Medulla oblongata (tissue), 1 donor: Measurements from ENCODE around the gene ACY1.

ENCODE experiments used
- DNase-seq: peaks from one replicate; pipeline ENCODE4 v3.0.0-alpha.2; 2015; ENCODE audit errors: extremely low spot score

Gene ACY1

DNA sequence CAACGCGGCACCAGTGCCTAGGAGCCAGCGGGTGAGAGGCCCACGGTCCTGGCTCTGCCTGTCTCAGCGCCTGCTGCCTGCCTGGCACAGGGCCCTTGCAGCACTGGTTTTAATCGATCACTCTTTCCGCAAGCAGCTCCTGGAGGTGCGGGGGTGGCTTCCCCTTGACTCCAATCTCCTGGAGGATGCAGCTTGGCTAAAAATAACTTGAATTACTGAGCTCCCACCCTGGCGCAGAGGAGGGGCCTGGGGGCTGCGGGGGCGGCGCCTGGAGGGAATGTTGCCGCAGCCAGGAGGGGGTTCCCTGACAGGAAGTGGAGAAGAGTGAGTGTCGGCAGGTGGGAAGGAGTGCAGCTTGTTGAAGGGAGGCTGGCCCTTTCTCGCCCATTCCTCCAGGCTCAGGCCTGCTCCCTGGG is 22.2 kb downstream of the ACY1 start:
- DNase-seq: peak; percentile 41

DNA sequence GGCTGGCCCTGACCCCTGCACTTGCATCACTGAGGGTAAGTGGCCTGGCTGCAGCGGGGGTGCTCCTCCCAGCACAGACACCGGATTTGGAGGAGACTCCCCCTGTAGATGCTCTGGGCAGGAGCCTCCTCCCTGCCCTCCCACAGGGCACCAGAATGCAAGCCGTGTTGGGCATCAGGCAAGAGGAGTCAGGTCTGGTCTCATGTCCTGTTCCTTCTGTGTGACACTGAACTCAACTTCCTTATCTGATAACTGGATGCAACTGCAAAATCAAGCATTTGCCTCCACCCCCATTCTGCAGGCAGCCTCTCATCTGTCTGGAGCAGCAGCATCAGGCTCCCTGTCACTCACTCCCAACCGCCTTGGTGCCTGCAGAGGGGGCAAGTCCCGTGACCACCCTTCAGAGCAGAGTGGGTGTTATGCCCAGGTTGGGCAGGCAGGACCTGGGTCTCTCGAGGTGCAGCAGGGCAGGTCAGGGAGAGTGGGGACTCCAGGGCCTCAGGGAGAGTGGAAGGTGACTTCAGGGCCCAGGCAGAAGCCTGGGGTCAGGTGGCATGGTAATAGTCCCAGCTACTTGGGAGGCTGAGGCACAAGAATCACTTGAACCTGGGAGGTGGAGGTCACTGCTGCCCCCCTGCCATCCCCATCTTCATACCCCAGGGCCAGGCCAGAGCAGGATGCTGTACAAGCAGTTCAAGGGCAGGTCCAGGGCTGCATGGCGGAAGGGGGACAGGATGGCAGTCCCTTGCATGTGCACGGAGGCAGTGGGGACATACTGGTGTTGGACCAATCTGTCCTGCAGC is 22.9 kb downstream of the ACY1 start:
- no peak for DNase-seq

DNA sequence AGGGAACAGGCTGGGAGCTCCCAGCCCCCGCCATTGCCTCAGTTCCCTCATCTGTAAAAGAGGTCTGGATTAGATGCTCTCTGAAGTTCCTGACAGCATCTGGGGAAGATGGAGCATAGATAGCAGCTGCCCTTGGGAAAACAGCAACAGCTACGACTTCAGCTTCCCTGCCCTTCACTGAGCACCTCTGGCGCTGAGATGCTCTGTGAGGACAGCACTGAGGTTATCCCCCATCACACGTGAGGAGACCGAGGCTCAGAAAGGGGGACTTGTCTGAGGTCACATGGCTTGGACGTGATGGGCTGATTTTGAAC is 23.4 kb downstream of the ACY1 start:
- DNase-seq: no peak

GRCh38 chr3:52007291-52007690 is 24.0 kb downstream of the ACY1 start:
- no peak for DNase-seq

DNA sequence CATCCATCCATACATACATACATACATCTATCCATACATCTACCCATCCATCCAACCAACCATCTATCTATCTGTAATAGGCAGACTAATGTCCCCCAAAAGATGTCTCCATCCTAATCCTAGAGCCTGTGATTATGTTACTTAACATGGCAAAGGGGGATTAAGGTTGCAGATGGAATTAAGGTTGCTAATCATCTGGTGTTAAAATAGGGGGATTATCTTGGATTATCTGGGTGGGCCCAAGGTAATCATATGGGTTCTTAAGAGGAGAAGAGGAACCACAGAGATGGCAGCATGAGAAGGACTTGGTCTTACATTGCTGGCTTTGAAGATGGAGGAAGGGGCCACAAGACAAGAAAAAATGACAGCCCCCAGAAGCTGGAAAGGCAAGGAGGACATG is 27.1 kb downstream of the ACY1 start:
- no peak for DNase-seq

GRCh38 chr3:52012699-52013098 is 29.4 kb downstream of the ACY1 start:
- DNase-seq: no peak

DNA sequence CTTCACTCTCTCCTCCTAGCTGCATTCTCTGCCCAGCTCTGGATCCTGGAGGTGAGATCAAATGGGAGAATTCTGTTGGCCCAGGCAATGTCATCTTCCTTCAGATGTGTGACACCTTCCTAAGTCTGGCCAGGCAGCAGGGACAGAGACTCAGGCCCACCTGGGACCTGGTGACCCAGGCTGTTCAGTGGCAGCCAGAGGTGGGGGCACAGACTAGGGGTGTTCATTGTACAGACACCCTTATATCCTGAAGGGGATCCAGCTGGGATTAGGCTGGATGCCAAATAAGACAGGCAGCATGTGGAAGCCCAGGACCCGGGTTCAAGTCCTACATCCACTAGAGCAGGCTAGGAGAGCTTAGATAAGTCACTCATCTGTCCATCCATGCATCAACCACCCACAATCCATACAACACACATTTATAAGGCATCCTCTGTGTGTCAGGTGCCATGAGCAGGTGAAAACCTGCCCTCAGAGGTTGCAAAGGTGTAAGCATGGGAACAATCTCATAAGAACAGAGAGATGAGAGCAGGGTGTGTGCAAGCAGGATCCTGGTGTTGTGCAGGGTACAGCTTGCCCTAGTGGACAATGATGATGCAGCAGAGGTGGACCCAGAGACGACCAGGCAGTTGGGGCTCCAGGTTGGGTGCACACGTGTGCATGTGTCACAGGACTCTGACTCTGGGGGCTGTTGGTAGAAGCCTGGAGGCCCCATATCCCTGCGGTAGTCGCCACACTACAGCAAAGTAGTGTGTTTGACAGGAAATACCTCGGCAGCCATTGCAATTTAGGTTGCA is 30.7 kb downstream of the ACY1 start:
- no peak for DNase-seq

DNA sequence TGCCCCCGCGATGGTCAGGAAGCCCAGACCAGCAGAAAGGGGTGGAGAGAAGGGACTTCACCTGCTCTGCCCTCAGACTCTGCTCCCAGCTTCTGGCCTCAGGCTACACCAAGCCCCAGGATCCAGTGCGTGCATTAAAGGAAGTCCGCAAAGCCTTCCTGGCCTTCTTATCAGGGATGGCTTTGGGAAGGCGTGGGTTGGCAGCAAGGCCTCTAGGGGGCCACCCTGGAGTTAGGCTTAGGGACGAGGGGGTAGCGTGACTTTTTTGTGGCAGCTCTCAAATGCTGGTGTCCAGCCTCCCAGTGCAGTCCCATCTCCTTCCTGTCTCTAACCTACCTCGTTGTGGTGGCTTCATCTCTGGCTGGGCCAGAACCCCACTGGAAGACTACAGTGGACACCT is 31.3 kb downstream of the ACY1 start:
- DNase-seq: no peak

- DNase-seq: no peak
Measured at GRCh38 chr3:52015438-52016228, 32.3 kb downstream of the ACY1 start.

GRCh38 chr3:52017586-52017985 is 34.3 kb downstream of the ACY1 start:
- no peak for DNase-seq

GRCh38 chr3:52018319-52019000 is 35.1 kb downstream of the ACY1 start:
- no peak for DNase-seq

- no peak for DNase-seq
Measured at GRCh38 chr3:52019352-52020080, 36.2 kb downstream of the ACY1 start.

- DNase-seq: no peak
Measured at GRCh38 chr3:52020796-52021195, 37.5 kb downstream of the ACY1 start.

- DNase-seq: no peak
Measured at GRCh38 chr3:52021489-52022268, 38.3 kb downstream of the ACY1 start.

DNA sequence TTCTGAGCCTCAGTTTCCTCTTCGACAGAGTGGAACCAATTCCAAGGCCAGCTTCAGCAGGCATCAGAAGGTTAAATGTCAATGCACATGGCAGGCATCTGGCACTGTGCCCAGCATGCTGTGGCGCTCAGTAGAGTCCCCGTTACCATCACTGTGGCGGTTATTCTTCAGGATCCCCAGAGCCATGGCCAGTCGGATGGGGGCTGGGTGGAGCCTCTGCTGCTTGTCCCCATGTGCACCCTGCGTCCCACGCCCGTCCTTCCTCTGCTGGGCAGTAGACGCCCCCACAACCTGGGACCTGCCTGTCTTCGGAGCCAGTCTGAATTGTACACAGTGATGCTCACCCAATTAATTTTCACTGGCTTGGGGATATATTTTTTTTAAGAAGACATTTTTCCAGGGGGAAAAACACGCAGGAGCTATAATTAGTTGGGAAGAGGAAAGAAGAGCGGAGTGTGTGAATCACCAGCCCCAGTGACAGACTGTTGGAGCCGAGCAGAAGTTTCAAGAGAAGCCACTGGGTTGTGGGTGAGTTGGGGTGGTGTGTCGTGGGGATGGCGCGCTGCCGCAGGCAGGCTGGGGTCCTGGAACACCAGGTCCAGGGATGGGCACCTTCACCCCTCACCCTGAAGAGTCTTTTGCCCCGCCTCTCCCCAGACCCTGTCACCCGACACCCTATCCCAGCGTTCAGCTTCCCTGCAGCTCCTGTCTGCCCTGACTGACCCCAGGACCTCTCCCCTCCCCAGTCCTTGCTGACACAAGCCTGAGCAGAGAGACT is 39.2 kb downstream of the ACY1 start:
- no peak for DNase-seq

DNA sequence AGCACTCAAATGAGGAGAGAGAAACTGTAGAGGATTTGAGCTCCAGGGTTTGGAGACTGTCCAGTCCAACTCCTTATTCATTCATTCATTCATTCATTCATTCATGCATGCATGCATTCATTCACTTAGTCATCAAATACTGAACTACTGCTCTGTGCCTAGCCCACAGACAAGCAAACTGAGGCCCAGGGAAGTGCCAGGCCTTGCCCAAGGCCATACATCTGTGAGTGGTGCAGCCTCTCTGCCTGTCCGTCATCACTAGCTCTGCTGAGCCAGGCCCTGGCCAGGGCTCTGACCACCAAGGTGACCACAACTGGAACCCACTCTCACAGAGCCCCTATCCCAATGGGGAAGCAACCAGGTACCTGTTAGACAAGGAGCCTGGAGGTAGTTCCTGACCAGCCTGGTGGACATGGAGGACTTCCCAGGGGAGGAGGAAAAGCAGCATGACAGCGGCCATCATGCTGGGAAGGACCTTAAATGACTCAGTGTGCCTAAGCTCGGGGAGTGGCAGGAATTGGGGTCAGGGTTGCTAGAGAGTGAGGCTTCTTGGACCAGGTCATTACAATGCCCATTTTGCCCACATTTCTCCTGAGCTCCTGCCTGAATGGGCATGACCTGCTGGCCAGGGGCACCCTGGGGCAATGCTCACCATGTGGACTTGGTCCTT is 39.9 kb downstream of the ACY1 start:
- DNase-seq: no peak

- no peak for DNase-seq
Measured at GRCh38 chr3:52023860-52024764, 40.8 kb downstream of the ACY1 start.
